ENCODE results near the gene USP37.

The USP37 gene

GRCh38 chr2:218403810-218404209, 164.3 kb downstream of the USP37 start:
- TF ChIP-seq, protein P1, sequence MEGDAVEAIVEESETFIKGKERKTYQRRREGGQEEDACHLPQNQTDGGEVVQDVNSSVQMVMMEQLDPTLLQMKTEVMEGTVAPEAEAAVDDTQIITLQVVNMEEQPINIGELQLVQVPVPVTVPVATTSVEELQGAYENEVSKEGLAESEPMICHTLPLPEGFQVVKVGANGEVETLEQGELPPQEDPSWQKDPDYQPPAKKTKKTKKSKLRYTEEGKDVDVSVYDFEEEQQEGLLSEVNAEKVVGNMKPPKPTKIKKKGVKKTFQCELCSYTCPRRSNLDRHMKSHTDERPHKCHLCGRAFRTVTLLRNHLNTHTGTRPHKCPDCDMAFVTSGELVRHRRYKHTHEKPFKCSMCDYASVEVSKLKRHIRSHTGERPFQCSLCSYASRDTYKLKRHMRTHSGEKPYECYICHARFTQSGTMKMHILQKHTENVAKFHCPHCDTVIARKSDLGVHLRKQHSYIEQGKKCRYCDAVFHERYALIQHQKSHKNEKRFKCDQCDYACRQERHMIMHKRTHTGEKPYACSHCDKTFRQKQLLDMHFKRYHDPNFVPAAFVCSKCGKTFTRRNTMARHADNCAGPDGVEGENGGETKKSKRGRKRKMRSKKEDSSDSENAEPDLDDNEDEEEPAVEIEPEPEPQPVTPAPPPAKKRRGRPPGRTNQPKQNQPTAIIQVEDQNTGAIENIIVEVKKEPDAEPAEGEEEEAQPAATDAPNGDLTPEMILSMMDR (IDR thresholded peaks at IDR 0.05; ENCODE audit: low read depth, low read length), result no peak
- H3K4me3 ChIP-seq (ENCODE audit: low read depth, low read length), result no peak overlapping the region
- in situ Hi-C loops (cut with HindIII; ENCODE audit: low sequenced_read_pairs), result no loop called here
- no peak for DNase-seq (ENCODE audit: low read depth, low spot score)

DNA sequence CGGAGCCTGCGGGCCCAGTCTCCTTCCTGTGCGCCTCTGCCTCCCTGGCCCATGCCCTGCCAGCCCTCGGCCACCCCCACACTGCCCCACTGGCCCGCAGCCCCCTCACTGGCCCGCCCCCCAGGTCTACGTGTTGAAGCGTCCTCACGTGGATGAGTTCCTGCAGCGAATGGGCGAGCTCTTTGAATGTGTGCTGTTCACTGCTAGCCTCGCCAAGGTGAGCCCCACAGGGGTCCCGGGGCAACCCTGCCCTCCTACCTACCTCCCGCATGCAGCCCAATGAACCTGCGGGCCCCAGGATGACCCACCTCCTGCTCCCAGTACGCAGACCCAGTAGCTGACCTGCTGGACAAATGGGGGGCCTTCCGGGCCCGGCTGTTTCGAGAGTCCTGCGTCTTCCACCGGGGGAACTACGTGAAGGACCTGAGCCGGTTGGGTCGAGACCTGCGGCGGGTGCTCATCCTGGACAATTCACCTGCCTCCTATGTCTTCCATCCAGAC, 165.2 kb downstream of the USP37 start:
- TF ChIP-seq, protein P1 (IDR thresholded peaks at IDR 0.05; ENCODE audit: low read depth, low read length), result no peak
- no peak overlapping the region for H3K4me3 ChIP-seq (ENCODE audit: low read depth, low read length)
- in situ Hi-C loops (cut with HindIII; ENCODE audit: low sequenced_read_pairs), result no loop called here
- DNase-seq (ENCODE audit: low read depth, low spot score), result no peak

- H3K4me3 ChIP-seq (ENCODE audit: low read depth, low read length), result no peak overlapping the region
- in situ Hi-C loops (cut with HindIII; ENCODE audit: low sequenced_read_pairs), result no loop called here
- TF ChIP-seq, protein P1 (IDR thresholded peaks at IDR 0.05; ENCODE audit: low read depth, low read length), result no peak
These were observed 165.7 kb downstream of the USP37 start for GRCh38 chr2:218402491-218402901.

GRCh38 chr2:218401890-218402289, 166.3 kb downstream of the USP37 start:
- TF ChIP-seq, protein P1 (IDR thresholded peaks at IDR 0.05; ENCODE audit: low read depth, low read length), result no peak
- in situ Hi-C loops (cut with HindIII; ENCODE audit: low sequenced_read_pairs), result no loop called here
- H3K4me3 ChIP-seq (ENCODE audit: low read depth, low read length), result no peak overlapping the region
- DNase-seq (ENCODE audit: low read depth, low spot score), result no peak

More at GRCh38 chr2:218402491-218402901, 165.7 kb downstream of the USP37 start:
- DNase-seq (ENCODE audit: low read depth, low spot score), result no peak

- TF ChIP-seq, protein P1 (IDR thresholded peaks at IDR 0.05; ENCODE audit: low read depth, low read length), result no peak
- DNase-seq (ENCODE audit: low read depth, low spot score), result no peak
- H3K4me3 ChIP-seq (ENCODE audit: low read depth, low read length), result peak overlapping the region; percentile 79
- in situ Hi-C loops (cut with HindIII; ENCODE audit: low sequenced_read_pairs), result no loop called here
These were observed 166.9 kb downstream of the USP37 start for GRCh38 chr2:218400930-218401881.
